IMR-90 (cell line): ENCODE results near the gene SAMD11. TPM values are rescaled to one million over a fixed set of nuclear protein-coding genes. Genes with fewer than 3 reads are reported as not detected.

ENCODE experiments used
- ATAC-seq: fragments of 200-7000 bp; cut with Tn5 transposase; 2 replicates; pipeline ENCODE4 v1.9.1; 2020; ENCODE audit warnings: low read depth, mild to moderate bottlenecking, moderate library complexity
- BruUV-seq: library from RNA; stranded (reverse); fragments of 400-500 nt; replicated peaks from 2 replicates; lab custom pipeline; 2021; lab: Mats Ljungman, UMichigan
- CTCF ChIA-PET: fragments of 300-600 bp; formaldehyde crosslinking; extraction: SDS; loops from one replicate; lab custom pipeline; 2021; ENCODE audit warnings: antibody characterized with exemption; lab: Yijun Ruan, JAX
- POLR2A ChIA-PET: fragments of 300-600 bp; sonication (Branson Sonifier 250); formaldehyde crosslinking; loops from one replicate; lab custom pipeline; 2022; ENCODE audit warnings: antibody characterized with exemption; ENCODE audit not compliant: unreplicated experiment; lab: Charles Lee
- DNase-seq: peaks from one replicate; pipeline ENCODE4 v3.0.0; 2013
- H2AFZ ChIP-seq: replicated peaks from 2 replicates; pipeline ENCODE3; 2013; ENCODE audit warnings: low read length, mild to moderate bottlenecking; ENCODE audit not compliant: poor library complexity
- H2AK5ac ChIP-seq: 2 replicates; pipeline ENCODE4 v1.6.1; 2013; ENCODE audit warnings: low read depth, low read length, inconsistent platforms
- H2AK9ac ChIP-seq: replicated peaks from 2 replicates; pipeline ENCODE3; 2013; ENCODE audit warnings: mild to moderate bottlenecking, low read depth, low read length, moderate library complexity; ENCODE audit not compliant: poor library complexity
- H2BK120ac ChIP-seq: 2 replicates; pipeline ENCODE4 v1.6.1; 2013; ENCODE audit warnings: low read depth, low read length, inconsistent platforms
- H2BK15ac ChIP-seq: 3 replicates; pipeline ENCODE4 v1.6.1; 2013; ENCODE audit warnings: low read depth, low read length, inconsistent platforms
- H2BK20ac ChIP-seq: 2 replicates; pipeline ENCODE4 v1.6.1; 2013; ENCODE audit warnings: low read depth, mild to moderate bottlenecking, inconsistent platforms, low read length, moderate library complexity
- H2BK5ac ChIP-seq: 2 replicates; pipeline ENCODE4 v1.6.1; 2013; ENCODE audit warnings: mild to moderate bottlenecking, low read depth, low read length, inconsistent platforms; ENCODE audit not compliant: poor library complexity, severe bottlenecking
- H3K14ac ChIP-seq: replicated peaks from 2 replicates; pipeline ENCODE4 v1.6.1; 2013; ENCODE audit warnings: low read depth, low read length, inconsistent platforms
- H3K18ac ChIP-seq: 2 replicates; pipeline ENCODE4 v1.6.1; 2013; ENCODE audit warnings: low read depth, low read length, control low read depth
- H3K23ac ChIP-seq: 2 replicates; pipeline ENCODE4 v1.6.1; 2013; ENCODE audit warnings: low read depth, low read length, inconsistent platforms
- H3K27ac ChIP-seq: 2 replicates; pipeline ENCODE4 v1.5.1; 2013; ENCODE audit warnings: mild to moderate bottlenecking, control low read depth, low read length; ENCODE audit not compliant: insufficient read depth
- H3K27me3 ChIP-seq: 2 replicates; pipeline ENCODE4 v1.6.1; 2013; ENCODE audit warnings: low read length; ENCODE audit not compliant: control insufficient read depth, insufficient read depth
- H3K36me3 ChIP-seq: 2 replicates; pipeline ENCODE4 v1.6.1; 2013; ENCODE audit warnings: low read length, mixed read lengths; ENCODE audit not compliant: control insufficient read depth, insufficient read depth
- H3K4ac ChIP-seq: 2 replicates; pipeline ENCODE4 v1.6.1; 2013; ENCODE audit warnings: low read depth, low read length, inconsistent platforms
- H3K4me1 ChIP-seq: 2 replicates; pipeline ENCODE4 v1.6.1; 2013; ENCODE audit warnings: low read length, mixed read lengths; ENCODE audit not compliant: control insufficient read depth, insufficient read depth
- H3K4me2 ChIP-seq: 2 replicates; pipeline ENCODE4 v1.6.1; 2013; ENCODE audit warnings: low read depth, mild to moderate bottlenecking, control low read depth, low read length, moderate library complexity
- H3K4me3 ChIP-seq: 2 replicates; pipeline ENCODE4 v1.5.1; 2013; ENCODE audit warnings: low read depth, mild to moderate bottlenecking, control low read depth, low read length, moderate library complexity; ENCODE audit not compliant: insufficient read depth
- H3K56ac ChIP-seq: 2 replicates; pipeline ENCODE4 v1.6.1; 2013; ENCODE audit warnings: low read length, inconsistent platforms; ENCODE audit not compliant: insufficient read depth; ENCODE audit errors: extremely low read depth
- H3K79me1 ChIP-seq, 2 experiments: 2 replicates each; pipeline ENCODE4 v1.6.1; 2013; ENCODE audit warnings: low read length in 2 of 2, inconsistent platforms in 1 of 2, low read depth in 1 of 2
- H3K9ac ChIP-seq: 2 replicates; pipeline ENCODE4 v1.6.1; 2013; ENCODE audit warnings: low read depth, low read length, control low read depth
- H3K9me1 ChIP-seq: 2 replicates; pipeline ENCODE4 v1.6.1; 2013; ENCODE audit warnings: low read length, inconsistent platforms; ENCODE audit not compliant: insufficient read depth
- H3K9me3 ChIP-seq: 2 replicates; pipeline ENCODE4 v1.6.1; 2013; ENCODE audit warnings: low read length; ENCODE audit not compliant: control insufficient read depth, insufficient read depth
- H4K20me1 ChIP-seq: 2 replicates; pipeline ENCODE4 v1.6.1; 2013; ENCODE audit warnings: low read length, inconsistent platforms; ENCODE audit not compliant: insufficient read depth
- H4K5ac ChIP-seq: 2 replicates; pipeline ENCODE4 v1.6.1; 2013; ENCODE audit warnings: mild to moderate bottlenecking, low read depth, low read length, control low read depth
- H4K8ac ChIP-seq, 2 experiments: 2 replicates each; pipeline ENCODE4 v1.6.1; 2013; ENCODE audit warnings: low read depth in 2 of 2, low read length in 2 of 2, control low read depth in 1 of 2, inconsistent platforms in 1 of 2
- H4K91ac ChIP-seq: 2 replicates; pipeline ENCODE4 v1.6.1; 2013; ENCODE audit warnings: low read depth, low read length, inconsistent platforms; ENCODE audit not compliant: insufficient read depth
- CTCF ChIP-seq: conservative IDR thresholded peaks from 2 replicates; pipeline ENCODE4 v1.5.1; 2012; ENCODE audit warnings: mild to moderate bottlenecking, low read depth, low read length, improper control_type of control experiment
- MAZ ChIP-seq: IDR thresholded peaks from 2 replicates; pipeline ENCODE4 v1.6.1; 2012; ENCODE audit warnings: low read depth, mild to moderate bottlenecking, low read length, improper control_type of control experiment, moderate library complexity, borderline replicate concordance
- NFE2L2 ChIP-seq: fragments of 150-350 bp; IDR thresholded peaks from 2 replicates; pipeline ENCODE4 v1.6.1; 2016; ENCODE audit warnings: low read depth, mild to moderate bottlenecking, low read length
- RAD21 ChIP-seq: IDR thresholded peaks from 2 replicates; pipeline ENCODE4 v1.6.1; 2012; ENCODE audit warnings: low read length, improper control_type of control experiment
- SMC3 ChIP-seq: fragments of 150-350 bp; IDR thresholded peaks from 2 replicates; pipeline ENCODE4 v1.6.1; 2016; ENCODE audit warnings: low read depth, mild to moderate bottlenecking, antibody characterized with exemption, low read length, moderate library complexity
- WGBS, 2 experiments: methylation state at CpG; one replicate each; pipeline versions ENCODE4 v1.1.5 to v1.1.7; 2013; ENCODE audit warnings: missing lambda C conversion rate in 2 of 2; ENCODE audit not compliant: insufficient read length in 1 of 2; ENCODE audit errors: extremely low coverage in 2 of 2; 5-methylcytosine and 5-hydroxymethylcytosine counted together
- dilution Hi-C: fragments of 300-500 bp; cut with HindIII; formaldehyde crosslinking; loops from one replicate; pipeline ENCODE4 v1.14.3; 2018; ENCODE audit warnings: low sequenced_read_pairs; ENCODE audit not compliant: unreplicated experiment
- in situ Hi-C: fragments of 300-500 bp; cut with MboI; formaldehyde crosslinking; loops from 3 replicates; pipeline ENCODE4 v1.14.3; 2019; ENCODE audit warnings: low sequenced_read_pairs, inconsistent platforms, mixed read lengths
- intact Hi-C: fragments of 100-400 bp; cut with micrococcal nuclease; formaldehyde crosslinking; loops from 2 replicates; pipeline ENCODE4 v1.10.0; 2022
- polyA plus RNA-seq, 3 experiments: library from polyadenylated mRNA; depleted of rRNA; stranded (reverse); fragments of >200 nt; gene quantifications; 2 replicates each; pipeline ENCODE4 v1.2.3, GENCODE V29; 2012; ENCODE audit warnings: low replicate concordance in 1 of 3
- total RNA-seq: library from RNA; depleted of rRNA; stranded (reverse); fragments of >200 nt; gene quantifications from 2 replicates; pipeline ENCODE4 v1.2.3, GENCODE V29; 2012

The SAMD11 gene
- total and polyA plus RNA-seq, 2 of the 4 experiments (the other 2 are of a cell fraction), result 5.9 to 22.9 TPM

- in situ Hi-C loops (no loop called here), intact Hi-C loops (loop anchor here (5.0 kb wide), 1 partner anchor 36 kb away; the partner anchor contains the start of gene NOC2L), dilution Hi-C loops (no loop called here)
- Histone ChIP-seq H3K36me3 (peaks cover 2% of the 10 kb centered on the region; the same call in 1 of the 2 replicates), H3K4me3 (no peak overlapping the region), H3K23ac (peak overlapping the region; percentile 64; the same call in 1 of the 2 replicates), H4K5ac (no peak overlapping the region), H3K9ac (no peak overlapping the region), H2BK20ac (peak overlapping the region; percentile 78), H2BK15ac (peak overlapping the region; percentile 94; the same call in 2 of the 3 replicates), H3K4me1 (peaks cover 23% of the 10 kb centered on the region), H4K8ac (peak overlapping the region; percentile 1 to 43; a peak in 2 of 4 replicates), H2AK9ac (peak overlapping the region; percentile 81), H3K27me3 (no peaks in the 10 kb centered on the region; the same call in 1 of the 2 replicates), H3K27ac (no peak overlapping the region; the same call in 1 of the 2 replicates), H2BK5ac (no peak overlapping the region), H2BK120ac (peak overlapping the region; percentile 81), H4K91ac (peak overlapping the region; percentile 74), H4K20me1 (peaks cover 3% of the 10 kb centered on the region), H3K18ac (no peak overlapping the region), H3K4ac (peak overlapping the region; percentile 83), H3K56ac (no peak overlapping the region), H2AK5ac (peak overlapping the region; percentile 97), H2AFZ (peak overlapping the region; percentile 73), H3K4me2 (peak overlapping the region; percentile 62), H3K79me1 (peaks cover 4 to 20% of the 10 kb centered on the region in 2 experiments; a peak in 2 of 4 replicates), H3K9me1 (peaks cover 5% of the 10 kb centered on the region), H3K9me3 (no peaks in the 10 kb centered on the region), H3K14ac (0 out of 2 replicates have a peak overlapping the region, but pooled peaks have one; percentile 59)
- no TSS peak for BruUV-seq
- ATAC-seq (peak; percentile 64), DNase-seq (peak; percentile 71)
- ChIA-PET POLR2A (no interaction called here), CTCF (interaction anchor here (1.1 kb wide), 1 partner anchor 9 kb away, joined by 5 read pairs; no protein-coding TSS in a partner anchor)
- peak; percentile 90 for TF ChIP-seq MAZ
- no peak for TF ChIP-seq NFE2L2
- peak; percentile 51 for TF ChIP-seq CTCF
- TF ChIP-seq SMC3, result peak; percentile 31; the same call in 1 of the 2 replicates
- TF ChIP-seq RAD21, result peak; percentile 36; the same call in 1 of the 2 replicates
- WGBS, 2 experiments, result 47% methylated on average over 16 of the region's 38 CpGs; no CpG with 5 or more reads in 1 of the 2 experiments
Measured at GRCh38 chr1:921011-921837, 2.5 kb upstream of the SAMD11 start.
